GM21360 (cell line): ENCODE measurements around the gene VKORC1.
A peak's percentile ranks its signal among the peaks of the same experiment; 100 is the strongest.

Experiments
- ATAC-seq: cut with Tn5 transposase; IDR thresholded peaks from one replicate; pipeline ENCODE4 v1.9.1; 2021; ENCODE audit warnings: mild to moderate bottlenecking, moderate library complexity; ENCODE audit not compliant: unreplicated experiment

VKORC1 gene

GRCh38 chr16:31130899-31131298 is 36.3 kb upstream of the VKORC1 start:
- ATAC-seq: no peak

- ATAC-seq: no peak
These were observed 35.8 kb upstream of the VKORC1 start for GRCh38 chr16:31130336-31130891.

- no peak for ATAC-seq
These were observed 35.2 kb upstream of the VKORC1 start for GRCh38 chr16:31129568-31130335.

- no peak for ATAC-seq
These were observed 34.3 kb upstream of the VKORC1 start for GRCh38 chr16:31128711-31129567.

- no peak for ATAC-seq
These were observed 32.6 kb upstream of the VKORC1 start for GRCh38 chr16:31127182-31127581.

- ATAC-seq: no peak
These were observed 31.2 kb upstream of the VKORC1 start for GRCh38 chr16:31125844-31126243.

GRCh38 chr16:31120129-31120528 is 25.5 kb upstream of the VKORC1 start:
- no peak for ATAC-seq

- no peak for ATAC-seq
These were observed 23.9 kb upstream of the VKORC1 start for GRCh38 chr16:31118223-31119155.

- peak; percentile 92 for ATAC-seq
These were observed 23.0 kb upstream of the VKORC1 start, which contains the start of gene KAT8 for GRCh38 chr16:31117384-31118222. KAT8 (plus strand) TSS chr16:31117664; CDS start chr16:31117682, 18 bp downstream.

- no peak for ATAC-seq
These were observed 19.9 kb upstream of the VKORC1 start for GRCh38 chr16:31114468-31114867.

GRCh38 chr16:31113121-31114120 is 18.8 kb upstream of the VKORC1 start:
- ATAC-seq: no peak

- ATAC-seq: no peak
These were observed 18.1 kb upstream of the VKORC1 start for GRCh38 chr16:31112711-31113110.

GRCh38 chr16:31111881-31112466 is 17.4 kb upstream of the VKORC1 start:
- ATAC-seq: no peak

- no peak for ATAC-seq
These were observed 15.8 kb upstream of the VKORC1 start for GRCh38 chr16:31110106-31111034.

- no peak for ATAC-seq
These were observed 15.0 kb upstream of the VKORC1 start for GRCh38 chr16:31109622-31110021.

- no peak for ATAC-seq
These were observed 14.4 kb upstream of the VKORC1 start for GRCh38 chr16:31108794-31109558.
